Adrenal gland (tissue), 12 donors: ENCODE data around the gene CNOT11. TPM values are rescaled to one million over a fixed set of nuclear protein-coding genes. Genes with fewer than 3 reads are reported as not detected.

Experiments
- DNase-seq, 7 donors: peaks; one replicate each; pipeline ENCODE4 v3.0.0-alpha.2; 2019 to 2020
- H3K27ac ChIP-seq, 5 donors: fragments of 200-600 bp; sonication (generic) in 4 of 5; 1 replicate in 3 of 5; 2 replicates in 2 of 5; pipeline versions ENCODE4 v1.5.1 to v1.8.0; 2016 to 2020; ENCODE audit warnings: mild to moderate bottlenecking in 1 of 5
- H3K27me3 ChIP-seq: fragments of 200-600 bp; 2 replicates; pipeline ENCODE4 v1.8.0; 2021
- H3K36me3 ChIP-seq, 2 donors: fragments of 200-600 bp; replicated peaks in 1 of 2; 1 replicate in 1 of 2; 2 replicates in 1 of 2; pipeline versions ENCODE4 v1.5.1 to v1.8.0; 2018 to 2022
- H3K4me1 ChIP-seq, 2 donors: fragments of 200-600 bp; replicated peaks in 1 of 2; 1 replicate in 1 of 2; 2 replicates in 1 of 2; pipeline versions ENCODE4 v1.5.1 to v1.8.0; 2018 to 2021
- H3K4me3 ChIP-seq, 4 donors: fragments of 200-600 bp; sonication (generic) in 3 of 4; one replicate each; pipeline ENCODE4 v1.5.1; 2016 to 2018
- H3K9me3 ChIP-seq, 3 donors: fragments of 200-600 bp; sonication (generic) in 1 of 3; replicated peaks in 1 of 3; 1 replicate in 2 of 3; 2 replicates in 1 of 3; pipeline versions ENCODE4 v1.5.1 to v1.8.0; 2016 to 2021
- POLR2A ChIP-seq, 2 donors: fragments of 450-650 bp; IDR thresholded peaks; one replicate each; pipeline ENCODE4 v1.6.1; 2017; ENCODE audit warnings: antibody characterized with exemption in 2 of 2, mild to moderate bottlenecking in 2 of 2, moderate library complexity in 1 of 2
- WGBS, 4 donors: extraction: QIAGEN DNeasy Blood & Tissue Kit in 2 of 4; methylation state at CpG; one replicate each; pipeline versions ENCODE4 v1.1.5 to v1.1.7; 2013 to 2017; 5-methylcytosine and 5-hydroxymethylcytosine counted together
- intact Hi-C, 2 donors: fragments of 100-400 bp; cut with DNase I; formaldehyde crosslinking; loops; one replicate each; pipeline versions ENCODE4 v1.14.1 to v1.15.0; 2022 to 2023
- polyA plus RNA-seq, 3 donors: library from polyadenylated mRNA; stranded (reverse); fragments of 200-250 nt in 2 of 3; fragments of 350-450 nt in 1 of 3; fragmentation: Illumina TruSeq in 1 of 3; extraction: RNeasy Lipid Tissue Mini Kit (QIAGEN cat#74804) in 1 of 3; gene quantifications; one replicate each; pipeline ENCODE4 v1.2.3, GENCODE V29; 2013 to 2014
- total RNA-seq, 9 donors: library from RNA; depleted of rRNA in 4 of 9; stranded (reverse); fragments of >200 nt in 4 of 9; fragments of 120-200 nt in 1 of 9; fragmentation: NEBNext Ultra II Directional in 1 of 9; extraction: Animal tissue kit (Norgen Biotek cat#: 25700) in 1 of 9; gene quantifications; one replicate each; pipeline versions ENCODE4 v1.1.0 to v1.2.4, GENCODE V29; 2013 to 2023
- TF ChIP-seq, protein P1 (sequence below), 6 experiments: fragments of 450-650 bp in 4 of 6; fragments of 200-600 bp in 2 of 6; sonication (generic) in 1 of 6; IDR thresholded peaks; 1 replicate in 5 of 6; 2 replicates in 1 of 6; pipeline versions ENCODE4 v1.5.1 to v1.8.0; 2016 to 2021; ENCODE audit warnings: antibody characterized with exemption in 6 of 6, mild to moderate bottlenecking in 2 of 6, moderate library complexity in 1 of 6
- donor health status: healthy with polysubstance abuse.
- donor health status: Bipolar disorder and iron deficiency.
- donor health status: DM: yes; HTN: yes; CAD: no.
- donor health status: DM: no; HTN: no; CAD: no.
- donor health status: DM: no; HTN: no; CAD: no.
- donor health status: DM: yes; HTN: yes; CAD: no.

The CNOT11 gene
- total and polyA plus RNA-seq, 12 donors = 9.5 to 67.3 (median 32.6) TPM

DNA sequence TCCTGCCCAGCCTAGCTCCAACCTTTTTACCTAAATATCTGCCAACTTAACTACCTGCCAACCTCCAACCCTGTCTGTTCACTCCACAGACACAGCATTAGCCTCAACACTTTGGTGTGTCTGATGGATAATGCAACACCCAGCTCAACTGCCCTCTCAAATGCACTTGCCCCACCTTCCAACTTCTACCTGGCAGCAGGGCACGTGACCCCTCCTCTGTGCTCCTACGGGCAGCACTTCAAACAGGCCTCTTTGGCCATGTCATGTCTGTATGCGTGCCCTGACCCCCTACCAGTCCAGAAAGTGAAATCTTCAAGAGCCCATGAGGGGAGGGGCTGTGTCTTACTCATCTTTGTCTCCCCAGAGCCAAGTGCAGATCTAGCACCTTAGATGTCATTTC, 30.3 kb downstream of the CNOT11 start:
- intact Hi-C loops = no loop called here
- peaks cover 0 to 92% of the 10 kb centered on the region in 2 donors for H3K36me3 ChIP-seq

DNA sequence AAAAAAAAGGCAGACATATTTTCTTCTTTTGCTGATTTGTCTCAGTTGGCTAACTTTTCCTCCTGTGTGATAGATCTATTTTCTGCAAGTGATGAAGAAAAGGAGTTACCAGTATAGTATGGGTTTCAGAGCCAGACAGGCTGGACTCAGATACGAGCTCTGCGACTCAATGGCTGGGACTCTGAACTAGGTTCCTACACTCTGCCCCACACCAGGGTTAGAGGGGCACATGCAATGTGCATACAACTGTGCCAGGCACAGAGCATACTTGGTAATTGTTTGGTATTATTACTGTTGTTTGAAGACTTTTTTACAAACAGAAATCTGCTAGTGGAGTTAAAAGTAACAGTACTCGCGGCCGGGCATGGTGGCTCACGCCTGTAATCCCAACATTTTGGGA, 34.0 kb downstream of the CNOT11 start:
- intact Hi-C loops = no loop called here
- no peaks in the 10 kb centered on the region for H3K4me1 ChIP-seq
- no peak for TF ChIP-seq POLR2A (IDR thresholded peaks at IDR 0.05)
- TF ChIP-seq, protein P1, sequence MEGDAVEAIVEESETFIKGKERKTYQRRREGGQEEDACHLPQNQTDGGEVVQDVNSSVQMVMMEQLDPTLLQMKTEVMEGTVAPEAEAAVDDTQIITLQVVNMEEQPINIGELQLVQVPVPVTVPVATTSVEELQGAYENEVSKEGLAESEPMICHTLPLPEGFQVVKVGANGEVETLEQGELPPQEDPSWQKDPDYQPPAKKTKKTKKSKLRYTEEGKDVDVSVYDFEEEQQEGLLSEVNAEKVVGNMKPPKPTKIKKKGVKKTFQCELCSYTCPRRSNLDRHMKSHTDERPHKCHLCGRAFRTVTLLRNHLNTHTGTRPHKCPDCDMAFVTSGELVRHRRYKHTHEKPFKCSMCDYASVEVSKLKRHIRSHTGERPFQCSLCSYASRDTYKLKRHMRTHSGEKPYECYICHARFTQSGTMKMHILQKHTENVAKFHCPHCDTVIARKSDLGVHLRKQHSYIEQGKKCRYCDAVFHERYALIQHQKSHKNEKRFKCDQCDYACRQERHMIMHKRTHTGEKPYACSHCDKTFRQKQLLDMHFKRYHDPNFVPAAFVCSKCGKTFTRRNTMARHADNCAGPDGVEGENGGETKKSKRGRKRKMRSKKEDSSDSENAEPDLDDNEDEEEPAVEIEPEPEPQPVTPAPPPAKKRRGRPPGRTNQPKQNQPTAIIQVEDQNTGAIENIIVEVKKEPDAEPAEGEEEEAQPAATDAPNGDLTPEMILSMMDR (IDR thresholded peaks at IDR 0.05) = no peak
- H3K4me3 ChIP-seq = no peak overlapping the region
- WGBS, 4 donors = 88 to 98% (median 97%) methylated on average over 6 of the region's 6 CpGs
- H3K27ac ChIP-seq = no peak overlapping the region
- DNase-seq = no peak
- H3K36me3 ChIP-seq = peaks cover 0 to 74% of the 10 kb centered on the region in 2 donors
- H3K9me3 ChIP-seq = no peaks in the 10 kb centered on the region
- no peaks in the 10 kb centered on the region for H3K27me3 ChIP-seq

More for the DNA sequence above, 30.3 kb downstream of the CNOT11 start:
- WGBS, 4 donors = 90 to 98% (median 95%) methylated on average over 2 to 3 of the region's 3 CpGs
- H3K9me3 ChIP-seq = no peaks in the 10 kb centered on the region
- no peak for DNase-seq
- no peak for TF ChIP-seq POLR2A (IDR thresholded peaks at IDR 0.05)
- TF ChIP-seq, protein P1 (IDR thresholded peaks at IDR 0.05) = no peak
- H3K4me1 ChIP-seq = no peaks in the 10 kb centered on the region
- H3K4me3 ChIP-seq = no peak overlapping the region
- no peaks in the 10 kb centered on the region for H3K27me3 ChIP-seq
- no peak overlapping the region for H3K27ac ChIP-seq

DNA sequence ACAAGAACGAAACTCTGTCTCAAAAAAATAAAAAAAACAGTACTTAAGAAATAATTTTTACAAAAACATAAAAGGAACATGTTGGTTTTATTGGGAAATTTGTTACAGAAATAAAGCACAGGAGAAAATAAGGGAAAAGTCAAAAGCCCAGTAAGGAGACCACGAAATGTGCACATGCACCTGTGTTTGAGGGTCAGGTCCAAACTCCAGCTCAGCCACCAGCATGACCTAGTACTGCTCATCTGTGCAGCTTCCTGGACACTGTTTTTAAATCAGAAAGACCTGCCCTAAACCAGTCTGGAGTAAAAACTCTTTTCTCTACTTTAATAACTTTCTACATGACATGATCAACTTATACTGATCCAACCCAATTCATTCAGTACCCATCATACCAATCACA, 34.6 kb downstream of the CNOT11 start:
- DNase-seq = no peak
- Histone ChIP-seq H3K36me3 (peaks cover 0 to 71% of the 10 kb centered on the region in 2 donors), H3K27me3 (no peaks in the 10 kb centered on the region), H3K27ac (no peak overlapping the region), H3K4me3 (no peak overlapping the region), H3K4me1 (no peaks in the 10 kb centered on the region), H3K9me3 (no peaks in the 10 kb centered on the region)
- intact Hi-C loops = no loop called here
- TF ChIP-seq, protein P1 (IDR thresholded peaks at IDR 0.05) = no peak
- no peak for TF ChIP-seq POLR2A (IDR thresholded peaks at IDR 0.05)
- 96 to 98% (median 97%) methylated on average over 2 of the region's 2 CpGs for WGBS, 4 donors

DNA sequence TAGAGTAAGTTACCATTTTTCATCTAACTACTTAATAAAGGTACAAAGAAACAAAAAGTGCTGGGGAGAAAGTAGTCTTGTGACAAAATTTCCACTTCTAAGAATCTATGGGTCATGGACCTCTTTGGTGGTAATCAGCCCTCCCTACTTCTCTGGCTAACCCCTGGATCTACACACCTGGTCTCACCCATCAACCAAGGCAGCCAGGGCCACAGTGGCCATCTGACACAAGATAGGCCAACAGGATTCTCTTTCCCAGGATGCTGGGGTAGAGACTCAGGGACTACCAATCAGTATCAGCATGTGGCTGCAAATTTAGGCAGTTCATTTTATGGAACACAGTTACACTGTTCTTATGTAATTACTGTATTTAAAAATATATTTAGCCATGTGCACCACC, 38.0 kb downstream of the CNOT11 start:
- H3K4me3 ChIP-seq = no peak overlapping the region
- H3K9me3 ChIP-seq = no peaks in the 10 kb centered on the region
- no peak for DNase-seq
- TF ChIP-seq POLR2A (IDR thresholded peaks at IDR 0.05) = no peak
- TF ChIP-seq, protein P1 (IDR thresholded peaks at IDR 0.05) = no peak
- H3K36me3 ChIP-seq = peaks cover 0 to 56% of the 10 kb centered on the region in 2 donors
- peaks cover 1 to 20% of the 10 kb centered on the region in 2 donors for H3K4me1 ChIP-seq
- H3K27me3 ChIP-seq = no peaks in the 10 kb centered on the region
- intact Hi-C loops = no loop called here
- no peak overlapping the region for H3K27ac ChIP-seq
